ENCODE measurements around the gene WDPCP. TPM values are rescaled to one million over a fixed set of nuclear protein-coding genes. Genes with fewer than 3 reads are reported as not detected.
"Not testable (repeated sequence)": the region's sequence is repeated elsewhere in the genome, so short reads cannot be mapped to it uniquely, and the experiment has no call there.

The WDPCP gene
- polyA plus RNA-seq, 3 donors = 8.1 to 18.5 (median 14.7) TPM

DNA sequence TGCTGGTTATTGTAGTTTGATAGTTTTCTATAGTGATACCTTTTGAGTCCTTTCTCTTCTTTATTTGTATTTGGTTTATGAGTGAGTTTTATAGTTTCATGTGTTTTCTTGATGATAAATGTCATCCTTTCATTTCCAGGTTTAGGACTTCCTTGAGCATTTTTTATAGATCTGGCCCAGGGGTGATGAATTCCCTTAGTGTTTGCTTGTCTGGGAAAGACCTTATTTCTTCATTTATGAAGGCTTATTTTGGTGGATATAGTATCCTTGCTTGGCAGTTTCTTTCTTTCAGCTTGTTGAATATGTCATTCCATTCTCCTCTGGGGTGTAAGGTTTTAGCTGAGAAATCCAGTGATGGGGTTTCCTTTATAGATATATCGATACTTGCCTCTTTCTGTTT, 483.8 kb downstream of the WDPCP start:
- no peak for DNase-seq

GRCh38 chr2:63101954-63102353, 486.3 kb downstream of the WDPCP start:
- no peak for DNase-seq

DNA sequence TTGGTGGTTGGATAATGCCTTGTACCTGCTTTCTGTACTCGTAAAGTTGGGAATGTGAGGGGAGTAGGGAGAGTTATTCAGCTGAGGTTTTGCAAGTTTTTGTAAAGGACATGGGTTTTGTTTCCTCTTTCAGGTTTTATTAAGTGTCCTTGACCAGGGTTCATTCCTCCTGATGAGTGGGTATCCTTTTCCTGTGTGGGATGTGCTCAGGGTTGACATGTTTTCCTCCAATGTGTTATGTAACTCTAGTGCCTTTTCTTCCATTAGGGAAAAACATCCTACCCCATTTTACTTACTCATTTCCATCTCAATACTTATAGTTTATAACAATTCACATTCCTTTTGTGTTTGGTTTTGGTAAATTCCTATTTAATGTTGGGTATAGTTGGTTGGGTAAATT, 489.2 kb downstream of the WDPCP start:
- DNase-seq = no peak

DNA sequence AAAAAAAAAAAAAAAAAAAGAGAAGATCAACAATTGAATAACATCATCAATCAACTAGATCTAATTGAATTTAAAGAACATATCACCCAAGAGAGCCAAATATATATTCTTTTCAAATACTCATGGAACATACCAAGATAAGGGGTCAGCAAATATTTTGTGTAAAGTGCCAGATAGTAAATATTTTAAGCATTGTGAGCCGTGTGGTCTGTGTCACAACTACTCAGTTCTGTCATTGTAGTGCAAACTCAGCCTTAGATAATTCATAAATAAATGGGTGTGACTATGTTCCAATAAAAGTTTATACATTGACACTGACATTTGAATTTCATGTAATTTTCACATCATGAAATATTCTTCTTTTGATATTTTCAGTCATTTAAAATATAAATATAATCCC, 491.8 kb downstream of the WDPCP start:
- DNase-seq = no peak

GRCh38 chr2:63093502-63093901, 494.8 kb downstream of the WDPCP start:
- DNase-seq = no peak

DNA sequence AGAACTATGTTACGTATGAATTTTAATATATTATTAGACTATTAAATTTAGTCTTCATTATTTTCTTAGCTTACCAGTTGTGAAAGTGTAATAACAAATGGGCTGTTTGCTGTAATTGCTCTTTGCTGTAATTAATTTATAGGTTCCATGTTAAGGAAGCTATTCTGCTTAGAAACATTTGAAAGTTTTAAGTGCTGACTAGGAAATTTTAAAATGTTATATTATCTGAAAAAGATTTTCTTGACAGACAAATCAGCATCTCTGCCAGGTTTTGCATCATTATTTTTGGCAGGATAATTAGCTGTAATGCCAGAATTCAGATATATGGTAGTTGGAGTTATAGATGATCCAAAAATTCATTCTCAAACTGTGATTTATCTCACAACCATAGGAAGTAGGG, 495.4 kb downstream of the WDPCP start:
- no peak for DNase-seq

DNA sequence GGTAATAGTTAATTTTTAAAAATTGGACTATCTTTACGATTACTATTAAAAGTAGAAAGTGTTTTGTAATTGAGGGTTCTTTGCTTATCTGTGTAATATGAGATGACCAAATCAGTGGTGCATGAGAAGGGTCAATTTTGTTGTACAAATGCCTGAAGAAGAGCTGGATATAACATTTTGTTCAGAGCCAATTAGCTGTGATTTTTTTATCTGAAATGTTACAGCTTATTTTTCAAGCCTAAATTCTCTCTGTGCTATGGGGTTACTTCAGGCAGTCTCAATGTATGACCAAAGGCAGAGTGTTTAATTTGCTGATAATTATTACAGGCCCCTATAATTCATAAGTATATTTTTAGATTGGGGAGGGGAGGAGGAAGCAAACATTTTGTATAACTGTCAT, 495.9 kb downstream of the WDPCP start:
- DNase-seq = no peak

DNA sequence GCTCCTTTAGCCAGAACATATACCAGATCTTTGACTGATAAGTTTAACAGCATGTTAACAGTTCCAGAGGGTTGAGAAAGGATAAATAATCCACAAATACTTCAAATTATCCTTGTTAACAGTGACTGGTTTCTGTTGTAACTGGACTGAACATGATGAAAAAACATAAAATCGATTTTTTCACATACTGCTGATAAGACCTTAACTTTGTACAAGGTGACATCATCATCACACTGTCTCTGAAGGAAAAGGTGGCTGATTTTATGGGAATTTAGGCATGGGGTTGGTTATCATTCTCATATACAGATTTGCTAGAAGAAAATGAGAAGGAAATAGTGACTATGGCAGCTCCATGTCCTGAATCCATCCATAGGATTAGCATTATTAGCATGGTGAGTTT, 501.6 kb downstream of the WDPCP start:
- DNase-seq = no peak

GRCh38 chr2:63081404-63081803, 506.9 kb downstream of the WDPCP start:
- DNase-seq = no peak

DNA sequence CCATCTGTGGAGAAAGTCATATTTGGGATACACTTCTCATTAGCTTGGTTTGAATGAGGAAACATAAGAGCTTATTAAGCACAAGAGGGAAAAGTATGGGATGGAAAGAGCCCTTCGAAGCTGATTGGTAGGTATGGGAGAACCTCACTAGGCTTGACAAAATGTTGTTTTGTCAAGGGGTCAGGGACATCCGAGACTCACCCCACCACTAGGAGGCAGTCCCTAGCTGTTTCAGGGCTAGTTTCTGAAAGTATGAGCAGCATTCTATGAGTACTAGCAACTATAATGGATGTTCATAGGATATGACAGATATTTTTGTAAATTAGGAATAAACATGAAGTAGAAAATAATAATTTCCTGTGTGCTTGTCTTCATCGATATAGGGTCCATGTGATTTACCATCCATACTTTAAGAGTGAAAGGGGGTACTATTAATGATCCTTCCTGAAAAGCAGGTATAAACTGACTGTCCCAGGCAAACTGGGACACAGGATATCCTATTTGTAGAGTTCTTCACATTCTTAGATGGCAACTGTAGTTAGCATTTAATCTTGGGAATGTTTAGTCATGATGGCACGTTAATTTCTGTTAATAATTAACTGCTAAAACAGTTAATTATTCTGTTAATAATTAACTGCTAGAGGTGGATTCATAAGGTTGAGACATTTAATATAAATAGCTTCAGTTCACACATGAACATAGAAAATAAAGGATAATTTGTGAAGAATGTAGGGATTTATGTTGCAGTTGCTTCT, 509.2 kb downstream of the WDPCP start:
- no peak for DNase-seq

DNA sequence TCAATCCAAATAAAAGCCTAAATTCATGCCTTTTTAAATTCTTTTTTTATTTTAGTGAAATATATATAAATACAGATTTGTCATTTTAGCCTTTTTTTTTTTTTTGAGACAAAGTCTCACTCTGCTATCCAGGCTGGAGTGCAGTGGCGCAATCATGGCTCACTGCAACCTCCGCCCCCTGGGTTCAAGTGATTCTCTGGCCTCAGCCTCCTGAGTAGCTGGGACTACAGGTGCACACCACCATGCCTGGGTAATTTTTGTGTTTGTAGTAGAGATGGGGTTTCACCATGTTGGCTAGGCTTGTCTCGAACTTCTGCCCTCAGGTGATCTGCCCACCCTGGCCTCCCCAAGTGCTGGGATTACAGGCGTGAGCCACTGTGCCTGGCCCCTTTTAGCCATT, 513.9 kb downstream of the WDPCP start:
- not testable (repeated sequence) for DNase-seq

DNA sequence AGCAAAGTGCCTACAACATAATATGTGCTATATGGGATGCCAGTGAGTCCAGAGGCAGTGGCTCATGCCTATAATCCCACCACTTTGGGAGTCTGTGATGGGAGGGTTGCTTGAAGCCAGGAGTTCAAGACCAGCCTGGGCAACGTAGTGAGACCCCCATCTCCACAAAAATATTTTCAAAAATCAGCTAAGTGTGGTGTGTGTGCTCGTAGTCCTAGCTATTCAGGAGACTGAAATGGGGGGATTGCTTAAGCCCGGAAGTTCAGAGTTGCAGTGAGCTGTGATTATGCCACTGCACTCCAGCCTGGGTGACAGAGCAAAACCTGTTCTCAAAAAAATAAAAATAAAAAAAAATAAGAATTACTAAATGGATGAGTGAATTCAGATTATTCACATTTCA, 514.3 kb downstream of the WDPCP start:
- no peak for DNase-seq

GRCh38 chr2:63071664-63072063, 516.6 kb downstream of the WDPCP start:
- DNase-seq = no peak

Other genes starting within 250 kb of the WDPCP start
- 100 to 1,000 TPM; 385 to 435 (median 416) TPM for gene MDH1, start 486 bp upstream of the WDPCP start, polyA plus RNA-seq (ENCODE audit: insufficient read length in 3 of 3)

Measured in renal pelvis (tissue), 4 donors.